Stimulated activated CD8-positive, alpha-beta memory T cell treated with anti-CD3 and anti-CD28 coated beads, Interleukin-15, amount 100 ng/mL, for 1 hour (primary cell): ENCODE results near the gene SLC35G6.
"Not testable (repeated sequence)": the region's sequence is repeated elsewhere in the genome, so short reads cannot be mapped to it uniquely, and the experiment has no call there.

Experiments used
- DNase-seq: peaks from one replicate; pipeline ENCODE4 v3.0.0-alpha.2; 2020; ENCODE audit warnings: low read depth

Gene SLC35G6

DNA sequence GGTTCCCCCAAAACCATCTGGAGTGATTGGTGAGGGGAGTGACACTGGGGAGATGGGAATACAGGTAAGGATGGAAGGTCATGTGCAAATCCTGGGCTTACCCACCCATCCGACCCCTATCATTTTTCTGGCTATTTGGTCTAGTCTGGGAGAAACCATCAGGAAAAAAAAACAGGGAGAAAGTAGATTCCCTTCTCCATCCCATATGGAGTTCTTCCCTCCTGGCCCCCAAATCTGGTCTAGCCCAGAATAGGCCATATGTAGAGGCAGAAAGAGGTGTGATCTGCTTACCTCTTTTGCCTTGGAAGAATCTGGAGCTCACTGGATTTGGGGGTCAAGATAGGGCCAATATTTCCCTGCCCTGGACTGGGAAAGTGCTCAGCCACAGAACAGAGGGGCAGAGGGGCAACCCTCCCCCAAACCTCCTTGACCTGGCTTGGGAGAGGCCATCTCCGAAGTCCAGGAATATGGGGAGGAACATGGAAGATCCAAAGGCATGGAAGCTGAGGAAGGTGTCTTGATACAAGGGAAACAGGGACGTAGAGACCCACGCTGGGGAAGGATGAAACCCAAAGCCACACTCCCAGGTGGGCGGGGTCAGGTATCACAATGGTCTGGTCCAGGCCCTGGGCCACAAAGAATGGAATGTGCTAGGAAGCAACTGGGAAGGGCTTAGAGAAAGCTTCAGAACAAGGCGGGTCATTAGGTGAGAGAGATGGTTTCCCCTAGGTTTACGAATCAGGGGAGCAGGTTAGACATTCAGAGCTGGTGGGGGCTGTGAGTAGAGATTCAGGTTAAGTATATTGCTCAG lies 20.2 kb upstream of the SLC35G6 start:
- no peak for DNase-seq

DNA sequence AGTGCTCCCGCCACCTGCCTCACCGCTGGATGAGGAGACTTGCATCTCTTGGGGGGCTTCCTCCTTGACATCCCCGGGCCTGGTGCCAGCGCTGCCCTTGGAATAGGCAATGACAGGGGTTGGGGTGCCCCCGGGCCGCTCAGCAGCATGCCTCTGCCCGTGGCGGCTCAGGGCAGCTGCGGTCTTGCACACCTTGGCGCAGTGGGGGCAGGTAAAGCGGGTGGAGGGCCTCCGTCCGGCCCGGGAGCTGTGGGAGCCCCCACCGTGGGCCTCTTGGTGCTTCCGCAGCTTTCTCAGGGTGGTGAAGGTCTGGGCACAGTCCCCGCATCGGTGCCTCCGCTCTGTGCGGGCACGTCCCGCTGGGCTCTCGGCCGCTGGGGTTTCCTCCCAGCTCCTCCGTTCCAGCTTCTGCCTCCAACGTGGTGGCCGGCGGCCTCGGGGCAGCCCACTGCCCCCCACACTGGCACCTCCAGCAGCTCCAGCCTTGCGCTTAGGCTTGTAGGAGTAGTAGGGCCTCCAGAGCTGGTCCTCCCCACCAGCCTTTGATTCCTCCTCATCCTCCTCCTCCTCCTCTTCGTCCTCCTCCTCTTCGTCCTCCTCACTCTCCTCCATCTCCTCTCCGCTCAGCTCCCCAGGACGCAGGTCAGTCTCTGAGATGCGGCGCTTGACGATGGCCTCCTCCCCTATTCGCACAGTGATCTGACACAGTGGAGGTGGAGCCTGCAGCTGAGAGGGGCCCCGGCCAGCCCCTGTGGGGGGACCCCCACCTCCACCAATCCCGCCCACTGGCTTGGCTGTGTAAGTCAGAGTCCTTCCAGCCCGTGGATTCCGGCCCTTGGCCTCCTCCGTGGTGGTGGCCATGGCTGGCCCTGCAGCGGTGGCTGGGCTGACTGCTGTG lies 18.5 kb upstream of the SLC35G6 start:
- DNase-seq: no peak

DNA sequence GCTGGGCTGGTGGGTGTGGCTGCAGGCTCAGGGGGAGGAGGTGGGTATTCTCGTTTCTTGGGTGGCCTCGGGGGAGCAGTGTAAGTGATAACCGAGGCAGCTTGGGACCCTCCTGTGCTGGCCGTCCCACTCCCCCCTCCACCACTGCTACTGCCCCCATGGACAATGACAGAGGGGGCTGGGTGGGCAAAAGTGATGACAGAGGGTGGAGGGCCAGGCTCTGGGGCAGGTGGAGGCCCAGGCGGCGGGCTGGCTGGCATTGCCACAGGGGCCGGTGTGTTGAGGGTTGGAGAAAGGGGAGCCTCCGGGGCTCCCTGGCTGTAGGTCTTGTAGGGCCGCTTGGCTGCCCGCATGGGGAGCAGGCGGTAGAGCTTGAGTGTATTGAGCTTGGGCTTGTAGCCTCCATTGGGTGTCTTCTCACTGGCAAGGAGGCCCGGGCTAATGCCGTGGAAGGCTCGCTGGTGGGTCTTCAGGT lies 17.8 kb upstream of the SLC35G6 start:
- DNase-seq: no peak

DNA sequence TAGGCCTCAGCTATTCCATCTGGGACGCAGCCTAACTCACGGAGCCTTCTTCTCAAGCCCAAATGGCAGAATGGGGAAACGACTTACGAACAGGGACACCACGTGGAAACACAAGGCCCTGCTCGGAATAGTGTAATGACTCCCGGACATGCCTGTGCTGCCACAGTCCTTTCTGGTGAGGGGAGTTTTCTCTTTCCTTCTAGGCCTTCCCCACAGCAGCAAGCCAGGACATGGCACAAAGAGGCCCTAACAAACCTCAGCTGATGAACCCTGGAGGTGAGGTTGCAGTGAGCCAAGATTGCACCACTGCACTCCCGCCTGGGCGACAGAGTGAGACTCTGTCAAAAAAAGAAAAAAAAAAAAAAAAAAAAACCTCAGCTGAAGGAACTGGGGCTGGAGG lies 17.2 kb upstream of the SLC35G6 start:
- DNase-seq: no peak

DNA sequence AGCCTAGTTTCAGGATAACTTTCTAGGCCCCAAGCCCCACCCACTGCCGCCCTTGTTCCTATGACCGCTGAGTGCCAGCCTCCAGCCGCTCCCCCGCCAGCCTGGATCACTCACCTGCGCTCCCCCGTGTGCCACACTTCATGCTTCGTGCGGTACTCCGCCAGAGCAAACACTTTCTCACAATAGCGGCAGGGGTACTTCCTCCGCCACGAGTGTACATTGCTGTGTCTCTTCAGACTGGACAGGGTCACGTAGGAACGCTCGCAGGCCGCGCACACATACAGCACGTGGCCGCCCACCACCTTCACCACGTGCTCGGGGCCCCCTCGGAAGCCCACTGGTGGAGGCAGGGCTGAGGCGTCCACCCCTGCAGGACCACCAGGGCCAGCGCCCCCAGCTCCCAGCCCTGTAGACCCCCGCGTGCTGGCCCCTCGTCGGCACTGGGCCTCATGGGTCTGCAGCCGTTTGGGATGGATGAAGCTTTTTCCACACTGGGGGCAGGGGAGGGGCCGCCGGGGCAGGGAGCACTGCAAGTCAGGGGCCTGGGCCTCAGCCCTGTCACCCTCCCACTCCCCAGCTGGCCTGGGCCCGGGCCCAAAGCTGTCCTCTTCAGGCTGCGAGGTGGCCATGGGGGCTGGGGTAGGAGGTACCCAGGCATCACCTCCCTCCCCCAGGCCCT lies 15.5 kb upstream of the SLC35G6 start:
- no peak for DNase-seq

DNA sequence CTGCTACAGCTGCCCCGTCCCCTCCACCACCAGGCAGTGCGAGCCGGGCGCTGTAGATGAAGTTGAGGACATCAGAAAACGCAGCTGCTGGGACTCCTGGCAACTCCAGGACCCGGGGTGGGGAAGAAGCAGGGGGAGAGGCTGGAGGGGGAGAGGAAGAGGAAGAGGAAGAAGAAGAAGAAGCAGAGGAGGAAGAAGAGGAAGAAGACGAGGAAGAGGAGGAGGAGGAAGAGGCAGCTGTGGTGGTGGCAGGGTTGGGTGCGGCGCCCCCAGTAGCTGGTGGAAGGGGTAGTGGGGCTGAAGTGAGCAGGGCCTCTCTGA lies 15.0 kb upstream of the SLC35G6 start:
- no peak for DNase-seq

DNA sequence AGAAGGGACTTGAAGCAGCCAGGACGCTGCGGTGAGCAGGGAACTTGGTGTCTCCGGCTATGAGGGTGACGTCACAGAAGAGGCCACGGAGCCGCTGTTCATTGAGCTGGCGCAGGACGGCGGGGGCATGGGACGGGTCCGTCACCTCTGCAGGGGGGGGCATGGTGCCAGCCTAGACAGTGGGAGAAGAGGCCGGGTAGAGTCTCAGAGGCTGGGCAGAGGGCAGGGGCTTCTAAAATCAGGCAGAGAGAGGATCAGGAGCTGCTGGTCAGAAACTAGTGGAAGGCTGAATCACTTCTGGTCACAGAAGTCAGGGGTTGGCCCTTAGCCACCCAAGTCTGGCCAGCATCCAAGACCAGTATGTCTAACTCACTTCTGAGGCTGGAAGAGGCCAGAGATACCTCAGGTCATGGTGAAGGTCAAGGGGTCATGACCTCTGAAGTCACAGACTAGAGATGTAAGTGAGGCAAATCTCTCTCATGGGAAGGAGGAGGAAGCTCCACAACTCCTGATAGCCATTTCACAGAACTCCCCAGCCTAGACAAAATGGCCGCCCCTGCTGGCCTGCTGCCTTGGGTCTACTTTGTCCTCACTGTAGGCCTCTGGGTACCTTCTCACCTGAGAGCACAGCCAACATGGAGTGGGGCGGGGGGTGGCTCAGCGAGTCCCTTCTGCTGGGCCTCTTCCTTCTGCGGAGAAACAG lies 14.5 kb upstream of the SLC35G6 start:
- no peak for DNase-seq

DNA sequence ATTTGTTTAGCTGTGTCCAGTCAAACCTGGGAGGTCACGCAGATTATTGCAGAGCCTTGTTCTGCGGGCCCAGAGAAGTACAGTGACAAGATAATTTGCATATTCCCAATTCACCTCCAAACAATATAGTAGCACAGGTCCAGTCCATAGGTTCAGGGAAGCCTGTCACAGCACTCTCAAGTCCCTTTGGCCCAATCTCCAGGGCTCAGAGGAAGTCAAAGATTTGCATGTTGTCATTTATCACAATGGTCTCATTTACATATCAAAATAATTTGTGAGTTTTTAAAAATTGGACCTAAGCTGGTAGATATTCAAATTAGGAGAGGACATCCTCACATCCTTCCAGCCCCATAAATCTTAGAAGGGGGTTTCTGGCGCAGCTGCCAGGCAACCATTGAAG lies 13.7 kb upstream of the SLC35G6 start:
- DNase-seq: no peak

DNA sequence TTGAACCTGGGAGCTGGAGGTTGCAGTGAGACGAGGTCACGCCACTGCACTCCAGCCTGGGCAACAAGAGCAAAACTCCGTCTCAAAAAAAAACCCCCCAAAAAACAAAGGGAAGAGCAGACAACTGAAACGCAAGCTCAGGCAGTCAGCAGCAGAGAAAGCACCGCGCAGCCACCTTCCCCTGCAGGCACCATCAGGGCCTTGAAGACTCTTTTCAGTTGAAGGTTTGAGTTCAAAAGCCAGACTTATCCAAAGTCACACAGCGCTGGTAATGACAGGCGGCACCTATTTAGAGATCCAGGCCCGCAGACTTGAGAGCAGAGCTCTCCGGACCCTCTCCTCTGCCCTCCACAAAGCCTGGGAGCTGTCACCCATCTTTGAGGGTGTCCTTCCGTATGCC lies 13.0 kb upstream of the SLC35G6 start:
- DNase-seq: no peak

DNA sequence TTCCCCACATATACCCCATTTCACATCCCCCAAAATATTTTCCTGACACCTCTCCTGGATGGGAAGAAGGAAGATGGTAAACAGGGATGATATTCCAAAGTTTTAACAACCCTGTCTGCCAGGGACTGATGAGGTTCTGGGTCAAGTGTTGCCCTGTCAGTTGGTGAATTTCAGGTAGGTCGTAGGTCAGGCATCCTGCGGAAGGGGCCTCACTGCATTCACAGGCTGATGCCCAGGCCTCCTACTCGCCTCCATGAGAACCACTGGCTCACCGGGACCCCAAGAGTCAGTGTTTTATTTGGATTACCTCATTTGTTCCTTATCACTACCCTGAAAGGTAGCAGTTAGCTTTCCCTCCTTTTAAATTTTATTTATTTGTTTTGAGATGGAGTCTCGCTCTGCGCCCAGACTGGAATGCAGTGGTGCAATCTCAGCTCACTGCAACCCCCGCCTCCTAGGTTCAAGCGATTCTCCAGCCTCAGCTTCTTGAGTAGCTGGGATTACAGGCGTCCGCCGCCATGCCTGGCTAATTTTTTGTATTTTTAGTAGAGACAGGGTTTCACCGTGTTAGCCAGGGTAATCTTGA lies 12.3 kb upstream of the SLC35G6 start:
- DNase-seq: no peak

DNA sequence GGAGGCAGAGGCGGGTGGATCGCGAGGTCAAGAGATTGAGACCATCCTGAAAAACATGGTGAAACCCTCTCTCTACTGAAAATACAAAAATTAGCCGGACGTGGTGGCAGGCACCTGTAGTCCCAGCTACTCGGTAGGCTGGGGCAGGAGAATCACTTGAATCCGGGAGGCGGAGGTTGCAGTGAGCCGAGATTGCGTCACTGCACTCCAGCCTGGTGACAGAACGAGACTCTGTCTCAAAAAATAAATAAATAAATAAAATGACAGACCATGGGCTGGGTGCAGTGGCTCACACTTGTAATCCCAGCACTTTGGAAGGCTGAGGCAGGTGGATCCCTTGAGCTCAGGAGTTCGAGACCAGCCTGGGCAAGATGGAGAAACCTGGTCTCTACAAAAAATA lies 11.4 kb upstream of the SLC35G6 start:
- DNase-seq: not testable (repeated sequence)

DNA sequence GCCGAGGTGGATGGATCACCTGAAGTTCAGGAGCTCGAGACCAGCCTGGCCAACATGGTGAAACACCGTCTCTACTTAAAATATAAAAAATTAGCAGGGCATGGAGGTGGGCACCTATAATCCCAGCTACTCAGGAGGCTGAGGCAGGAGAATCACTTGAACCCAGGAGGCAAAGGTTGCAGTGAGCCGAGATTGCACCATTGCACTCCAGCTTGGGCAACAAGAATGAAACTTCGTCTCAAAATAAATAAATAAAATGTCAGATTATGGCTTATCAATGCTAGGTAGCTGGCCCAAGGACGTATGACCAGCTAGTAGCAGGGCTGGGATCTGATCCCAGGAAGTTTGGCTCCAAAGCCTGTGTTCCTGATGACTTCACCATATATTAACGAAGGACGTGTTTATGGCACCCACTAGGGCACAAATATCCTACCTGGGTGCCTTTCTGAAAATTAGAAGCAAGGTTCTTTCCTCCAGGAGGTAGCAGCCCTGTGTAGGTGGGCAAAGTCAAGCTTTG lies 10.7 kb upstream of the SLC35G6 start:
- DNase-seq: not testable (repeated sequence)

DNA sequence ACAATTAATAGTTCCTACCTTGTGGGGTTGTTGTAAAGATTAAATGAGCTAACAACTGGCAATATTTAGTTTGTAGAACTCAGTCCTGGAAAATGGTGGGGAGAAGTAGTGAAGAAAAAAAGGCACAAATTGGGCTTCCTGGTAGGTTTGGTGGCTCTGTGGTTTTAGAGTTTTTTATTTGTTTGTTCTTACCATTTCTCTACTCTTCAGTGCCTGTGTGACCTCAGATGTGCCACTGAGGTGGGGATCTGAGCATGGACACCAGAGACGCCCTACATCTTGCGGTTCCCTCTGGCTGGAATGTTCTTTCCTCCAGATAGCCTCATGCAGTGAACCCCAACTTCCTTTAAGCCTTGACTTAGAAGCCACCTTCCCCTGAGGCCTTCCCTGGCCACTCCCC lies 9.5 kb upstream of the SLC35G6 start:
- DNase-seq: no peak

DNA sequence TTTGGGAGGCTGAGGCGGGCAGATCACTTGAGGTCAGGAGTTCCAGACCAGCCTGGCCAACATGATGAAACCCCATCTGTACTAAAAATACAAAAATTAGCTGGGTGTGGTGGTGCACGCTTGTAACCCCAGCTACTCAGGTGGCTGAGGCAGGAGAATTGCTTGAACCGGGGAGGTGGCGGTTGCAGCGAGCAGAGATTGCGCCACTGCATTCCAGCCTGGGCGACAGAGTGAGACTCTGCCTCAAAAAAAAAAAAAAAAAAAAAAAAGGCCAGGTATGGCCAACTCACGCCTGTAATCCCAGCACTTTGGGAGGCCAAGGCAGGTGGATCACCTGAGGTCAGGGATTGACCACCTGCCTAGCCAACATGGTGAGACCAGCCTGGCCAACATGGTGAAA lies 6.5 kb upstream of the SLC35G6 start:
- DNase-seq: not testable (repeated sequence)

DNA sequence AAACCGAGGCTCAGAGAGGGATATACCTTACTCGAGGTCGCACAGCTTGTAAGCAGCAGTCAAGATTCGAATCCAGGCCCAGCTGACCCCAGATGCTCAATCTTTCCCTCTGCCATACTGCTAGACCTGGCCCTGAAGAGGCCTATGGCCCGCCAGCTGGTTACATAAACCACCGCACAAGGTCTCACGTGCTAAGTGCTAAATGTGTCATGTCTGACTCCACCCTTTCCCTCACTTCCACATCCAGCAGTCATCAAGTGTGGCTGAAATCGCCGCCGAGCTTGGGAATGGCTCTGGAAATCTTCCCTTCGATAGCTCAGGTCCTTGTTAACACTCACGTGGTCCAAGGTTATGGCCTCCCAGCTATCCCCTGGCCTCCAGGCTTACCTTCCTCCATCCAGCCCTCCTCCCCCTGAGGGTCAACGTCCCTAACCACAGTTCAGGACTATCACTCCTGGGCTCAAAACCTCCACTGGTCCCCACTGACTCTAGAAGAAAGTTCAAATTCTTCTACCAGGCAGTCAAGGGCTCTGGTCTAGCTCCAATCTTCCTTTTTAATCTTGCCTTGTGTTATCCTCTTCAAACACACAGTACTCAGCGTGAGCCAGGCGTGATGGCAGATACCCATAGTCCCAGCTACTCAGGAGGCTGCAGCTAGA lies 5.4 kb upstream of the SLC35G6 start:
- no peak for DNase-seq

DNA sequence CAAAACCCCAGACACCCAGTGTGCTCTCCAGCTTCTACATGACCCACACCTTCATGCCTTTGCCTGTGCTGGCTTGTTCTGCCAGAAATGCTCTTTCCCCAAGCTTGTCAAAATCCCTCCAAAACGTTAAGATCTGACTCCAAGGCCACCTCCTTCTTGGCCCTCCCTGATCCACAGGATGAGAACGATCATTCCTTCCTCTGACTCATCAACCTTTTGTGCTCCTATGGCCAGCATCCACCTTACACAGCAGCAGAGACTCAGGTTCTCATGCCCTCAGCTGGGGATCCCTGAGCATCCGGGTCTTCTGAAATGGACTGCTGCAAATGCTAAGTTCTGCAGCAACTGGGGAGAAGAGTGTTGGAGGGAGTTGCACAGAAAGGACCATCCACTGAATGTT lies 4.8 kb upstream of the SLC35G6 start:
- no peak for DNase-seq

DNA sequence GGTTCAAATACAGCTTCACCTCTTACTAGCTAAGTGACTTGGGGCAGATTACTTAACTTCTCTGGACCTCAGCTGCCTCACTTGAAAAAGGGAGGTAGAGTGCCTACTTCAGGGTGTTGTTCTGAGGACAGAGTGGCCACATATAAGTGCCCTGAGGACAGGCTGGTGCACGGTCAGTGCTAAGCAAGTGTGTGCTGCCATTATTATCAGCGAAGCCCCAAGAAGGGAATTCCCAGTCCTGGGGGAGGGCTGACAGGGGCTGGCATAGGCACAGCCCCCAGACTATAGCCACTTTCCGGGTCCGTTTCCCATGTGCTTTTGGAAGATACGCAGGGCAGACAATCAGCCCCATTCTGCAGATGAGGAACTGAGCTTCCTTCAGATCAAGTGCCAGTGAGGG lies 4.3 kb upstream of the SLC35G6 start:
- no peak for DNase-seq

DNA sequence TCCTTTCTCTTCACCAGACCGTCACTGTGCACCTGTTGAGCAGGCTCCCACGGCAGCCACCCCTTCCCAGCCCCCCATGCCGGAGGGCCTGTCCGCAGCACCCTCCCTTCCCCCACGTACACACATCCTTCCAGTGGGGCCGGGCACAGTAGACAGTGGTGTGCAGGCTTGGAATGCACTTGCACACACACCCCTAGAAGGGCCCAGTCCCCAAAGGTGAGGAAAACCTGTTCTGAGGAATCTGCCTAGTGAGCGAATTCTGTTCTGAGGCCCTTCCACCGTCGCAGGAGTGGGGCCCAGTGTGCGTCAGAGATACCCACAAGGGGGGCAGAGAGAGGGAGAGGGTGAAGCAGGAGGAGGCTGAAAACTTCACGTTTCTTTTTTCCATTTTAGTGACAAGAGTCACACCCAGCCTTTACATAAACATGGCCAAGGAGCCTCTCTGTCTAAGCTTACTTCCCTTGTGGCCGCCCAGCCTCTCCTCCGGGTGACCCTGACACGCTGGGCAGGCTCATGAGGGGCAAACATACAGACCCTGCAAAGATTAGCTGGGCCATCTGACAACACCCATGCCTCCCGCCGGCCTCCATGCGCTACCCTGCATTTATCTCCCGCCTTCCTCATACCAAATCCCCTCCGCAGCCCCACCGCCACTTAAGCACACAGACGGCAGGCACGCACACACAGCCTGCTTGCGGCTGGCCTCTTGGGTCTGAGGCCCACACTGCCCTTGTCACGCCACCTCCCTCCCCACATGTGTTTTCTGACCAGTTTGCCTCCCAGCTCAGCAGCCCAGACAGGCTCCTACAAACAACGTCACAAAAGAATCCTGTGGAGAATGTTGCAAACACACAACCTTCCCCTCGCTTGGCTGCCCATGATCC lies 3.6 kb upstream of the SLC35G6 start:
- no peak for DNase-seq

DNA sequence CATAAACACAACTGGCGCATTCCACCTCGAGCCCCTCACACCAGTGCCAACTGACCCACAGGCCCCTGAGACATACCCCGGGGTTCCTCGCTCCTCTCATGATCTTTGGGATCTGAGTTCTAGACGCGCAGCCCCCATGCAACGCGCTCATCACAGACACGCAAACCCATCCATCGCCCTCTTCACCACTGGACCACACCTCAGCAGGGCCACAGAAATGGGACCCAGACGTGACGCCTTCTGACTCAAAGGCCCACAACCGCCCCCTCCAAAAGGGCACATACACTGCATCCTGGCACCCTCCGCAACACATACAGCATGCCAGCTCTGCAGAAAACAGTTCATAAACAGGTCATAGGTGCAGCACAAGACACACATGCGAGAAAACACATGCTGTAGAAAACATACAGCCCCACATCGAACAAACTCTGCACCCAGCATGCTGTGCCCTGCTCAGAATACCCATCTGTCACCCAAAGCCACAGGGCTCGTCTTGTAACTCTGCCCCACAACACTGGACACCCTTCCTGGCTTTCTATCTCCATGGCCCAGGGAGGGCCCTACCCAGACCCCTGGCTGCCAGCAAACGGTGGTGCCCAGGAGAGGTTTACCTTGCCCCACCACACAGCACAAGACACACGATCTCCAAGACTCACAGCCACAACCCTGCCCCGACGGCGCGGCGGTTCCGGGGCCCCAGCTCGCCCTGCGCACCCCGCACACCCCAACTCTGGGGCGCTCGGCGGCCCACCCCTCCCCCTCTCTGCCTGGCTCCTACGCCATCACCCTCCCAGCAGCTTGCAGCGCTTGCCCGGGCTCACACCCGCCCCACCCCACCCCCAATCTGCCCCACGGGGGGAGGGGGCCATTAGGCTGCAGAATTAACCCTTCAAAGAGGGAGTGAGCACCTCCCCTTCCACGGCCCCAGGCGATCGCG lies 2.7 kb upstream of the SLC35G6 start:
- peak; percentile 40 for DNase-seq
